GM11168 (cell line): ENCODE results near the gene OR5AU1.

Experiments used
- in situ Hi-C: fragments of 300-500 bp; cut with MboI; formaldehyde crosslinking; loops from one replicate; pipeline ENCODE4 v1.12.0; 2022; ENCODE audit warnings: low sequenced_read_pairs; ENCODE audit not compliant: unreplicated experiment

The OR5AU1 gene

GRCh38 chr14:21109377-21110138 lies 46.3 kb downstream of the OR5AU1 start:
- in situ Hi-C loops: no loop called here

GRCh38 chr14:21108791-21109190 lies 47.1 kb downstream of the OR5AU1 start:
- in situ Hi-C loops: no loop called here

GRCh38 chr14:21107283-21107800 lies 48.5 kb downstream of the OR5AU1 start:
- in situ Hi-C loops: no loop called here

GRCh38 chr14:21106498-21107282 lies 49.2 kb downstream of the OR5AU1 start:
- in situ Hi-C loops: no loop called here

- in situ Hi-C loops: no loop called here
These were observed 49.7 kb downstream of the OR5AU1 start for GRCh38 chr14:21106176-21106497.

GRCh38 chr14:21105095-21105494 lies 50.8 kb downstream of the OR5AU1 start:
- in situ Hi-C loops: no loop called here
